Medulla oblongata (tissue), 1 donor: ENCODE data around the gene LTN1.
"Not testable (repeated sequence)": the region's sequence is repeated elsewhere in the genome, so short reads cannot be mapped to it uniquely, and the experiment has no call there.

Experiments used
- DNase-seq: peaks from one replicate; pipeline ENCODE4 v3.0.0-alpha.2; 2015; ENCODE audit errors: extremely low spot score

LTN1 gene

GRCh38 chr21:28992526-28993292, at the start of gene LTN1:
Gene LTN1 (minus strand): TSS chr21:28992877. CDS start chr21:28992805, 72 bp downstream.
- peak; percentile 100 for DNase-seq

GRCh38 chr21:29034678-29035077, 42.0 kb upstream of the LTN1 start:
- no peak for DNase-seq

GRCh38 chr21:29033871-29034270, 41.2 kb upstream of the LTN1 start:
- no peak for DNase-seq

DNA sequence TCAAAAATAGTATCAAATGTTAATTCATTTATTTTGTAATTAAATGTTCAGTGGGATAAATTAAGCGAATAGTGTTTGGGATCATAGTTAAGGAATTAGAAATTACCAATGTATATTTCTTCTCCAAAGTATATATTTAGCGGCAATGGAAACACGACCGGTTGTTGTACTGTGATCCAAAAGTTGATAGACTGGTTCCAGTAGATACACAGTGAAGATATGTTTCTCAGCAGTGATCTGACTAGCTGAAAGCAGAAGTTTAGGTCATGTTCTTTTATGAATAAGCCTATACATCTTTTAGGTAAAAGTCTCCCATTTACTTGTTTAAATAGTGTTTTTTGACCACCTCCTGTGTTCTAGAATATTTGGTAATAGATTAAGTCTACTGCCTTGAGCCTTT, 40.6 kb upstream of the LTN1 start:
- DNase-seq = no peak

- no peak for DNase-seq
Observed at GRCh38 chr21:29030909-29031308, 38.2 kb upstream of the LTN1 start.

DNA sequence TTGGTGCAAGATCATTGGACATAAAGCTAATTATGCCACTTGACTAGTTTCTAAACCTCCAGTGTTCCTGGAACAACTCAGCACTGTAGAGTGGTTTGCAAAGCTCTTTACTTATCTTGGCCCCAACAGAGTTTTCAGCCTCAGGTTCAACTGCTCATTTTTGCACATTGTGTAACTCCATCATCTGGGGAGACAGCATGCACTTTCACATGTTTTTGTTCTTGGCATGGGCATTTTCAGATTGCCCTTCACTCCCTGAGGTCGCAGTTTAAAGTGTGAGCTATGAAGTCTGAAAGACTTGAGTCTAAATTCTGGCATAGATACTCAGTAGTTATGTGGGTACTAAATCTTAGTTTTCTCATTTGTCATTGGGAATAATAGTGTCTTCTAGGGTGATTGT, 36.8 kb upstream of the LTN1 start:
- DNase-seq = no peak

- no peak for DNase-seq
Observed at GRCh38 chr21:29025328-29025713, 32.6 kb upstream of the LTN1 start.

GRCh38 chr21:29024474-29025327, 32.0 kb upstream of the LTN1 start, which contains the start of gene USP16:
Gene USP16 (plus strand): TSS chr21:29024668. CDS start chr21:29027914, 3,246 bp downstream.
- peak; percentile 98 for DNase-seq

DNA sequence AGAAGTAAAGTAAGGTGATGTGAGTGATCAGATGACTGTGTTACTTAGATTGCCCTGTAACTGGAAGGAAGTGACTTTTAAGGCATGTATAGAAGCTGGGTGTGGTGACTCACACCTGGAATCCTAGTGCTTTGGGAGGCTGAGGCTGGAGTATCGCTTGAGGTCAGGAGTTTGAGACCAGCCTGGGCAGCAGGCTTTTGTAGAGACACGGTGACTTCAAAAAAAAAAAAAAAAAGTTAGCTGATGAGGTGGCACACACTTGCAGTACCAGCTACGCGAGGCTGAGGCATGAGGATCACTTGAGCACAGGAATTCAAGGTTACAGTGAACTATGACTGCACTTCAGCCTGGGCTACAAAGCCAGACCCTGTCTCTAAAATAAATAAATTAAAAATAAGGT, 29.5 kb upstream of the LTN1 start:
- no peak for DNase-seq

DNA sequence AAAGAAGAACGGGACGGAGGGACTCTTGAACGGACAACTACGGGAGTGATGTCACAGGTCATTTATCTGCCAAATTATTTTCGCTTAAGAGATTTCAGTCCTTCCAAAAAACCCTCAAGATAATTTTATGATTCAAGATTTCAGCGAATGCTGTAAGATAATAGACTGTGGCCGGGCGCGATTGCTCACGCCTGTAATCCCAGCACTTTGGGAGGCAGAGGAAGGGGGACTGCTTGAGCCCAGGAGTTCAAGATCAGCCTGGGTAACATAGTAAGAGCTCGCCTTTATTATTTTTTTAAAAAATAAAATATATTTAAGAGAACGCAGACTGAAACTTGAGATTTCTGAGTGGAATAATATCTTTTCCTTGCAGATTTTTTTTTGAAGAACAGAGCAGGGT, 25.9 kb upstream of the LTN1 start:
- DNase-seq = no peak

DNA sequence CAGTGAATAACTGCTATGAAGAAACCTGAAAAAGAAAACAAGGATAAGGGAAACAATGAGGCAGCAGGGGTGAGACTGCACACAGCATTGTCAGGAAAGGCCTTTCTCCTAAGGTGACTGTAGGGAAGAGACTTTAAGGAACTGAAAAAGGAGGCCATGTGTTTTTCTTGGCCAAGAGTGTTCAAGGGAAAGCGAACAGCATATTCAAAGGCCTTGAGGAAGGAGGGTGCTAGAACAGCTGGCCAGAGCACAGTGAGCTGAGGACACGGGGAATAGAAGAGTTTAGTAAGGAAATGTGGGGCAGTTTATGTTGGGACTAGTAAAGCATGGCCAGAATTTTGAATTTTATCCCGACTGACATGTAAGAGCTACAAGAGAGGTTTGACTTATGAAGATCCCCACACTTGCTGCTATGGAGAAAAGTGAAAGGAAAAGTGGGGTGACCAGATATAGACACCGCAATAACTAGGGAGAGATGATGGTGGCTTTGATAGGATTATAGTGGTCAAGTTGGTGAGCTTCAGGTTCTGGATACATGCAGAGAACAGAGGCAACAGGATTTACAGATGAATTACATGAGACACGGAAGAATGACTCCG, 25.1 kb upstream of the LTN1 start:
- DNase-seq = peak; percentile 14

DNA sequence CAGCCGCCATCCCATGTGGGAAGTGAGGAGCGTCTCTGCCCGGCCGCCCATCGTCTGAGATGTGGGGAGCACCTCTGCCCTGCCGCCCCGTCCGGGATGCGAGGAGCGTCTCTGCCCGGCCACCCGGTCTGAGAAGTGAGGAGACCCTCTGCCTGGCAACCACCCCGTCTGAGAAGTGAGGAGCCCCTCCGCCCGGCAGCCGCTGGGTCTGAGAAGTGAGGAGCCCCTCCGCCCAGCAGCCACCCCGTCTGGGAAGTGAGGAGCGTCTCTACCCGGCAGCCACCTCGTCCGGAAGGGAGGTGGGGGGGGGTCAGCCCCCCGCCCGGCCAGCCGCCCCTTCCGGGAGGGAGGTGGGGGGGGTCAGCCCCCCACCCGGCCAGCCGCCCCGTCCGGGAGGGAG, 18.6 kb upstream of the LTN1 start:
- DNase-seq = not testable (repeated sequence)

DNA sequence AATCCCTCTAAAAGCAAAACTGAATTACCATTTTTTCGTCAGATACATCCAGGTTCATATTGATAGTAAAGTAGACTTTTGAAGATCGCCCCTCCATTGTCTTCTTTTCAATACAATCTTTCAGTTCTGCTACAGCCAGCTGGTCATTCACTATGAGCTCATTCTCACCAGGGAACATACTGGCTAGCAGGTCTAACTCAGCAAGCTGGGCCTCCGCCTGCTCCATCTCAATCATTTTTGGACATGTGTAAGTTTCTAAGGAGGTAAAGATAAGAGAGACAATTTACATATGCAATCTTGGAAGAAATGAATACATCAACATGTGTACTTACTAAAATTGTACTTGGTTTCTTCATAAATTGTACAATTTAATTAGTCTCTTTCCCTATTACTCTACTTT, 15.7 kb upstream of the LTN1 start:
- DNase-seq = no peak

GRCh38 chr21:29007810-29008209, 15.1 kb upstream of the LTN1 start:
- DNase-seq = no peak

DNA sequence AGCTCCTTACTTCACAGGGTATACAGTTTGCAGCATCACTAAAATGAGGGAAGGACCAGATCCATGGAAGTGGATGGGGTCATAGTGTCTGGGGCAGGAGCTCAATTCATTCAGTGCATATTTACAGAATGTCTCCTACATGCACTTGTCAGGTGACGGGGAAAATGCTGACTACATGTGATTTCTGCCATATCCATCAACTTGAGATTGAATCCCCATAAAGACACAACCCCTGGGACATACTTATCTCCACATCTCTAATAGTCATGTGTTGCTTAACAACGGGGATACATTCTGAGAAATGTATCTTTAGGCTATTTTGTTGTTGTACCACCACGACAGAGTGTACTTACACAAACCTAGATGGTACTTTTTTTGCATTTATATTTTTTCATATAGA, 14.5 kb upstream of the LTN1 start:
- no peak for DNase-seq

DNA sequence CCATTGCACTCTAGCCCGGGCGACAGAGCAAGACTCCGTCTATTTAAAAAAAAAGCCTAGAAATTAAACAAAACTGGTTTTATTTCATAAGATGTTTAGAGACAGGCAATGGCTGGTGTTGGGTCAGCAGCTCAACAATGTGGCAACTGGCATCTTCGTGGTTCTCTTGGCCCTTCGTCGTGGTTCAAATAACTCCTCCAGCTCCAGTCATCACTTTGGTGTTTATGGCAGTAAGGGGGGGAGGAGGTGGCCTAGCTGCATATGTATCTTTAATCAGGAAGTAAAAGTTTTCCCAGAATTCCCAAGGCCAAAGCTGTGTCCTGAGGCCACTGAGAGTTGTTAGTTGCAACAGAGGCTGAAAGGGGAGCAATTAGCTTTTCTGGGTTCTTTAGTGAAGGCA, 13.0 kb upstream of the LTN1 start:
- DNase-seq = no peak

DNA sequence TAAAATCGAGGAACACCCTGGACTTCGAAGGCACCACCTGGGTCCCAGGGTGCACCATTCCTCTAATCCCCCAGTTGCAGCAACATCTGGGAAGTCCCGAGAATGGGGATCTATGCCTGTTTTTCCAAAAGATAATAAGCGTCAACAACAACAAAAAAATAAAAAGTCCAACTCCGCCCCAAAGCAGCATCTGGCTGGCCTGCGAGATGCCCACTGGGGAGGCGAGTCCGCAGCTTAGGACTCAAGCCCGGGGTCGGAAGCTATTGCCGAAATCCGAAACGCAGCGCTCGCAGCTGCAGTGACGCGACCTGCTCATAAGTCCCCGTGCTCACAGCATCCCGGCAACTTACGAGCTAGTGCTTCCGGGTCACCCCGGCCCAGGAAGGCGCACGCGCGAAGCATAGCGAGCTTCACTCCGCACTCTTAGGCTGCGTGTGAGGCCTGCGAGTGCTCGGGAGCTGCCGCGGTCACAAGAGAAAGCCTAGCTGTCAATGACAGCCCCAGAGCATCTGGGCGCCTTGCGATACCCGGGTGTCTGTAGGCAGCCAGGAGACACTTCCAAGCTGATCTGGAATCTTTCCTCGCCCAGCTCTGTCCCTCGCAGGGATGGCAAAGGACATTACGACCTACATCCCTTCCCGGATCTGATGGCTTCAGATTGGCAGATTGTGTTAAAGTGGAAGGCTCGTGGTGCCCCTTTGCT, 9.9 kb upstream of the LTN1 start:
- DNase-seq = peak; percentile 97

DNA sequence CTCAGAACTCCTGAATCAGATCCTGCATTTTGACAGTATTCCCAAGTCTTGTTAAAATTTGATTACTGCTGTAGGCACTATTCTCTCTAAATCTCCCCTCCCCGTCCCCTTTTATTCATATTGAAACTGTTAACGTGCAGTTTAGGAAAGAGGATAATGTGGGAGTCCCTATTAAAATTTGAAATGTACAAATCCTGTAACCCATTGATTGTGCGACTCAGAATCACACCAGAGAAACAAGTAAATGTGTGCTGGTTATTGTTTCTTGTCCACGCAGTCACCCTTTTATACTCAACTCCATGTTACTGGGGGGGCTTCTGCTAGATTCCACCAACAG, 584 bp upstream of the LTN1 start:
- no peak for DNase-seq

DNA sequence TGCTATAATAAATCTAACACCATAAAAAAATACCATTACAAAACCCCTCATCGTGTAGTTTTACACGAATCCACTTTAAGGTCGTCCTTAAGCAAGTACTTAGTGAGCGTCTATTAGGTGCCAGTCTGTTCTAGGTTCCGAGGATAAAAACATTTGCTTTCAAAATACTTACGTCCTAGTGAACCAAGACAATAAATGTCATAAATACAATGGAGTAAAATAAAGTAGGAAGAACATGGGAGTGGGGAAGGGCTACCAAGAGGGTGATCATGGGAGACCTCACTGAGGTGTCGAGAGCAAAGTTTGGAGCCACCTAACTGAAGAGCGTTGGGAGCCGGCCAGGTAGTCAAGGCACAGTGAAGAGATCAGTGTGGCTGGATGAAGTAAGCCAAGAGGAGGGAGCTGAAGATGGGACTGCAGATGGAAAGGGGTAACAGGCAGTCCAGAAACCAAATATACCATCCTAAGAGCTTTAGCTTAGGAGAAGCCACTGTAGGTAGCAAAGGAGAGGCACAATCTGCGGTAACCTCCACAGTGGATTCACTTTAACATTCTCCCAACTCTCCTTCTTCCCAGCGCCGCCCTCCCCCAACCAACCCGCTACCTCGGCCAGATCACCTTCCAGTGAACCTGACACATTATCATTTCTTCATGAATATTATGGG, 684 bp downstream of the LTN1 start:
- no peak for DNase-seq

GRCh38 chr21:28988146-28988545, 4.5 kb downstream of the LTN1 start:
- DNase-seq = not testable (repeated sequence)

DNA sequence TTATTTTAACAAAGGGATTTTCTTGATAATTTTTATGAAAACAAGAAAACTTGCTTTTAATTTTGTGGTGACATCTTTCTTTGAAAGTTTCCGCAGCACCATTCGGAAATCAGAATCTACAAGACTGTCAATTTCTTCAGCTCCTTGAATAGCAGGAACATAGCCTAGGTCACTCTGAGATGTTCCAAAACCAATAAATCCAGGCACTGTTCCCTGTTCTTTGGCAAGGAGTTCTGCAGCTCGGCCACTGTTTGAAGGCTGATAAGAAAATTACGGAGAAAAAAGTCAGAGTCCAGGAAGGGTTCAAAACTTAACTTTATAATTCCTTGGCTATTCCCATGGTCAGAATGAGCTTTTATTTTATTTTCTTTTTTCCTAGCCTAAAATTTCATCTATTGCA, 6.0 kb downstream of the LTN1 start:
- no peak for DNase-seq

GRCh38 chr21:28982637-28983036, 10.0 kb downstream of the LTN1 start:
- no peak for DNase-seq
